Fibroblast of lung (primary cell): ENCODE results near the gene ATP6V0D1.

Experiments used
- CTCF ChIP-seq, 2 donors: IDR thresholded peaks in 1 of 2; conservative IDR thresholded peaks in 1 of 2; 1 replicate in 1 of 2; 2 replicates in 1 of 2; pipeline ENCODE4 v1.5.1; 2011 to 2012; ENCODE audit warnings: low read length in 2 of 2, control low read depth in 1 of 2, inconsistent platforms in 1 of 2, low read depth in 1 of 2, mild to moderate bottlenecking in 1 of 2
- EZH2 ChIP-seq: IDR thresholded peaks from 2 replicates; pipeline ENCODE4 v1.5.1; 2012; ENCODE audit warnings: low read length, control low read depth, mild to moderate bottlenecking; ENCODE audit errors: missing control alignments

DNA sequence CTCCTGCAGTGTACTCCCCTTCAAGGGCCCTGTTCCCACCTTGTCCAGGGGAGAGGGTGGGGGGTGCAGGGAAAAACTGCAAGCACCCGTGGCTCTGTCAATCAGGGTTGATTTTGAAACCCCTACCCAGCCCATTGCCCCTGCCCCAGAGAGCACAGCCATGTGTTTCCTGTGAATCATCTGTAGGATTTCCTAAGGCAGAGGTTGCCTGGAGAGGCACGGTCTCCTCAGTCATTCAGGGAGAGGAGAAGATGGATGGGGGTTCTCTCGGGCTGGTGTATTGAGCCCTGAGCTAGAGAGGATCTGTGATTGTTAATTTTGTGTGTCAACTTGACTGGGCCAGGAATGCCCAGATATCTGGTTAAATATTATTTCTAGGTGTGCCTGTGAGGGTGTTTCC, 5.8 kb upstream of the ATP6V0D1 start:
- no peak for TF ChIP-seq CTCF (conservative IDR thresholded peaks at IDR 0.05 in 1 of 2, IDR thresholded peaks at IDR 0.05 in 1 of 2; ENCODE audit: low read depth in 1 of 2, low read length in 2 of 2)
- TF ChIP-seq EZH2 = no peak
